ENCODE results near the gene DMXL1. TPM values are rescaled to one million over a fixed set of nuclear protein-coding genes. Genes with fewer than 3 reads are reported as not detected.

The DMXL1 gene
- total RNA-seq, 3 donors from 2014 or later (not counting 1 experiment from before 2014, with no cell fraction given) = 36.7 to 43.0 (median 39.9) TPM

DNA sequence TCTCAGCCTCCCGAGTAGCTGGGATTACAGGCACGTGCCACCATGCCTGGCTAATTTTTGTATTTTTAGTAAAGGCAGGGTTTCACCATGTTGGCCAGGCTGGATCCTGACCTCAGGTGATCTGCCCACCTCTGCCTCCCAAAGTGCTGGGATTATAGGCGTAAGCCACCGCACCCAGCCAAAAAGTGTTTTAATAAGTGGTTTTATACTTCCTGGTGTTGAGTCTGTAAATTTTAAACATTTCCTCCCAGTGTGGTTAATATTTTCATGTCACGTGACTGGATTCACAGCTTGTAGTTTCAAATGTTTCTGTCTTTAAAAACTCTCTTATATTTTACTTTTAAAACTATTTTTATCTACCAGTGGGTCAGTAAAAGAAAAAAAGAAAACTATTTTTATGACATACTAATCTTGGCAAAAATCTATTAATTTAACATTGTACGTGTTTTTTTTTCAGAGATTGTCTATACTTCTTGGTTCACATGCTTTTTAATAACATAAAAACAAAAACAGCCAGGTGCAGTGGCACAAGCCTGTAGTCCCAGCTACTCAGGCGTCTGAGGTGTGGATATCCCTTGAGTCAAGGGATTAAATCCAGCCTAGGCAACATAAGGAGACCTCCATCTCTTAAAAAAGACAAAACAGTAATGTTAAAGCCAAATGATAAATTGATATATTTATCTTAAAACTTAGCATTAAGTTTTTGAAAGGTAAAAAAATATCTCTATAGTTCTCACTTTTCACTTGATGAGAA is 117.1 kb downstream of the DMXL1 start:
- no peaks in the 10 kb centered on the region for H3K36me3 Mint-ChIP-seq
- ATAC-seq (peak; percentile 53 to 74 (median 67)), DNase-seq (peak in 1 of 2 donors; percentile 56)
- peak overlapping the region; percentile 75 for H3K4me3 Mint-ChIP-seq
- TF ChIP-seq CTCF (IDR thresholded peaks at IDR 0.05) = no peak
- no peaks in the 10 kb centered on the region for H3K27me3 ChIP-seq (ENCODE audit: control insufficient read depth, insufficient read depth, low read length)
- peak overlapping the region; percentile 35 for H3K27ac ChIP-seq (ENCODE audit: low read length)
- no peaks in the 10 kb centered on the region for H3K9me3 Mint-ChIP-seq
- H3K4me1 Mint-ChIP-seq = peaks cover 14 to 23% of the 10 kb centered on the region in 2 donors
- H3K36me3 ChIP-seq (ENCODE audit: control insufficient read depth, insufficient read depth, low read length) = peaks cover 4% of the 10 kb centered on the region
- peaks cover 10% of the 10 kb centered on the region for H3K4me1 ChIP-seq (ENCODE audit: control insufficient read depth, insufficient read depth, low read length)
- no peaks in the 10 kb centered on the region for H3K9me3 ChIP-seq (ENCODE audit: control insufficient read depth, insufficient read depth, low read length)
- WGBS (ENCODE audit: insufficient coverage) = 22% methylated on average over 6 of the region's 7 CpGs
- H3K4me3 ChIP-seq (ENCODE audit: low read length) = no peak overlapping the region
- no peaks in the 10 kb centered on the region for H3K27me3 Mint-ChIP-seq (ENCODE audit: low read depth in 2 of 2)
- intact Hi-C loops (cut with micrococcal nuclease) = no loop called here
- peak overlapping the region; percentile 78 to 80 for H3K27ac Mint-ChIP-seq

- Mint-ChIP-seq H3K9me3 (no peaks in the 10 kb centered on the region), H3K4me3 (no peak overlapping the region), H3K27me3 (ENCODE audit: low read depth in 2 of 2) (no peaks in the 10 kb centered on the region), H3K4me1 (peaks cover 14 to 23% of the 10 kb centered on the region in 2 donors), H3K27ac (peak overlapping the region in 1 of 2 donors; percentile 12), H3K36me3 (no peaks in the 10 kb centered on the region)
- H3K9me3 ChIP-seq (ENCODE audit: control insufficient read depth, insufficient read depth, low read length) = no peaks in the 10 kb centered on the region
- H3K36me3 ChIP-seq (ENCODE audit: control insufficient read depth, insufficient read depth, low read length) = peaks cover 8% of the 10 kb centered on the region
- TF ChIP-seq CTCF (IDR thresholded peaks at IDR 0.05) = no peak
- 68% methylated on average over 1 of the region's 1 CpG for WGBS (ENCODE audit: insufficient coverage)
- H3K4me1 ChIP-seq (ENCODE audit: control insufficient read depth, insufficient read depth, low read length) = peaks cover 10% of the 10 kb centered on the region
- H3K27me3 ChIP-seq (ENCODE audit: control insufficient read depth, insufficient read depth, low read length) = no peaks in the 10 kb centered on the region
- no peak overlapping the region for H3K4me3 ChIP-seq (ENCODE audit: low read length)
- DNase-seq = no peak
- ATAC-seq = no peak
- H3K27ac ChIP-seq (ENCODE audit: low read length) = no peak overlapping the region
- intact Hi-C loops (cut with micrococcal nuclease) = no loop called here
Measured at GRCh38 chr5:119190470-119191095, 119.7 kb downstream of the DMXL1 start.

GRCh38 chr5:119191944-119192343 is 121.1 kb downstream of the DMXL1 start:
- Mint-ChIP-seq H3K36me3 (no peaks in the 10 kb centered on the region), H3K9me3 (no peaks in the 10 kb centered on the region), H3K27ac (no peak overlapping the region), H3K27me3 (ENCODE audit: low read depth in 2 of 2) (no peaks in the 10 kb centered on the region), H3K4me1 (peaks cover 9 to 12% of the 10 kb centered on the region in 2 donors), H3K4me3 (no peak overlapping the region)
- Histone ChIP-seq H3K27me3 (ENCODE audit: control insufficient read depth, insufficient read depth, low read length) (no peaks in the 10 kb centered on the region), H3K4me3 (ENCODE audit: low read length) (no peak overlapping the region), H3K27ac (ENCODE audit: low read length) (no peak overlapping the region), H3K36me3 (ENCODE audit: control insufficient read depth, insufficient read depth, low read length) (peaks cover 16% of the 10 kb centered on the region), H3K9me3 (ENCODE audit: control insufficient read depth, insufficient read depth, low read length) (no peaks in the 10 kb centered on the region), H3K4me1 (ENCODE audit: control insufficient read depth, insufficient read depth, low read length) (peaks cover 10% of the 10 kb centered on the region)
- no peak for DNase-seq
- WGBS (ENCODE audit: insufficient coverage) = 100% methylated on average over 1 of the region's 1 CpG
- intact Hi-C loops (cut with micrococcal nuclease) = no loop called here
- no peak for TF ChIP-seq CTCF (IDR thresholded peaks at IDR 0.05)
- no peak for ATAC-seq
